ENCODE results near the gene CES5A. TPM values are rescaled to one million over a fixed set of nuclear protein-coding genes. Genes with fewer than 3 reads are reported as not detected.
A peak's percentile ranks its signal among the peaks of the same experiment; 100 is the strongest.
"Not testable (repeated sequence)": the region's sequence is repeated elsewhere in the genome, so short reads cannot be mapped to it uniquely, and the experiment has no call there.

CES5A gene
- total and polyA plus RNA-seq, 11 donors, result 0.10 to 0.51 (median 0.20) TPM; not detected in 8

DNA sequence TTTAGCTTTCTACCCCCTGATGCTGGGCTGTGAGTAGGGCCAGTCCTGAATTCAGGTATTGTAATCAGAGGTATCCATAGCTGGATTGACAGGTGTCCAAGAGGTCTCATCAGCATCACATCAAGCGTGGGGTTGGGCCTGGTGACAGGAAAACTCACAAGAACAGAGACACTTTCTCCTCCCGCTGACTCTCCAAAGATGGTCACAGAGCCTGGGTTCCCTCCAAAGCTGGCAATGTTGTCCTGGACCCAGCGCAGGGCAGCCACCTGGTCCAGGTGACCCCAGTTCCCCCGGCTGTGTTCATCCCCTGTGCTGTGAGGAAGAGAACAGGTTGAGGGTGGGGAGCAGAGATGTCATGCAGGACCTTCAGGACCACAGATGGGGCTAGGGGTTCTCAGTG lies 54.0 kb downstream of the CES5A start:
- H3K9me3 ChIP-seq, result no peaks in the 10 kb centered on the region
- H3K36me3 ChIP-seq, result no peaks in the 10 kb centered on the region
- H3K27ac ChIP-seq, result no peak overlapping the region
- DNase-seq (no peak), ATAC-seq (no peak)
- no peaks in the 10 kb centered on the region for H3K4me1 ChIP-seq
- WGBS, 4 donors, result 82 to 91% (median 85%) methylated on average over 4 of the region's 4 CpGs
- no peak for TF ChIP-seq POLR2A (IDR thresholded peaks at IDR 0.05)
- TF ChIP-seq, protein P1, sequence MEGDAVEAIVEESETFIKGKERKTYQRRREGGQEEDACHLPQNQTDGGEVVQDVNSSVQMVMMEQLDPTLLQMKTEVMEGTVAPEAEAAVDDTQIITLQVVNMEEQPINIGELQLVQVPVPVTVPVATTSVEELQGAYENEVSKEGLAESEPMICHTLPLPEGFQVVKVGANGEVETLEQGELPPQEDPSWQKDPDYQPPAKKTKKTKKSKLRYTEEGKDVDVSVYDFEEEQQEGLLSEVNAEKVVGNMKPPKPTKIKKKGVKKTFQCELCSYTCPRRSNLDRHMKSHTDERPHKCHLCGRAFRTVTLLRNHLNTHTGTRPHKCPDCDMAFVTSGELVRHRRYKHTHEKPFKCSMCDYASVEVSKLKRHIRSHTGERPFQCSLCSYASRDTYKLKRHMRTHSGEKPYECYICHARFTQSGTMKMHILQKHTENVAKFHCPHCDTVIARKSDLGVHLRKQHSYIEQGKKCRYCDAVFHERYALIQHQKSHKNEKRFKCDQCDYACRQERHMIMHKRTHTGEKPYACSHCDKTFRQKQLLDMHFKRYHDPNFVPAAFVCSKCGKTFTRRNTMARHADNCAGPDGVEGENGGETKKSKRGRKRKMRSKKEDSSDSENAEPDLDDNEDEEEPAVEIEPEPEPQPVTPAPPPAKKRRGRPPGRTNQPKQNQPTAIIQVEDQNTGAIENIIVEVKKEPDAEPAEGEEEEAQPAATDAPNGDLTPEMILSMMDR (IDR thresholded peaks at IDR 0.05), result no peak
- intact Hi-C loops (cut with DNase I), result loop anchor here in 1 of 10 donors (10.0 kb wide), 1 partner anchor 86 kb away; no protein-coding TSS in a partner anchor
- H3K4me3 ChIP-seq, result no peak overlapping the region
- H3K27me3 ChIP-seq, result peaks cover 0 to 12% (median 0%) of the 10 kb centered on the region in 9 donors

- DNase-seq (no peak), ATAC-seq (no peak)
- Histone ChIP-seq H3K27me3 (peaks cover 0 to 12% (median 0%) of the 10 kb centered on the region in 9 donors), H3K27ac (no peak overlapping the region), H3K4me3 (no peak overlapping the region), H3K9me3 (no peaks in the 10 kb centered on the region), H3K4me1 (no peaks in the 10 kb centered on the region), H3K36me3 (no peaks in the 10 kb centered on the region)
- TF ChIP-seq POLR2A (IDR thresholded peaks at IDR 0.05), result no peak
- TF ChIP-seq, protein P1 (IDR thresholded peaks at IDR 0.05), result no peak
- intact Hi-C loops (cut with DNase I), result loop anchor here in 1 of 10 donors (10.0 kb wide), 1 partner anchor 86 kb away; no protein-coding TSS in a partner anchor
- WGBS, 4 donors, result 87 to 93% (median 92%) methylated on average over 3 of the region's 3 CpGs
Measured at GRCh38 chr16:55820615-55821014, 54.6 kb downstream of the CES5A start.

- ATAC-seq (no peak), DNase-seq (no peak)
- intact Hi-C loops (cut with DNase I), result no loop called here
- no peaks in the 10 kb centered on the region for H3K36me3 ChIP-seq
- TF ChIP-seq POLR2A (IDR thresholded peaks at IDR 0.05), result no peak
- TF ChIP-seq, protein P1 (IDR thresholded peaks at IDR 0.05), result no peak
- H3K27me3 ChIP-seq, result peaks cover 0 to 10% (median 0%) of the 10 kb centered on the region in 9 donors
- H3K4me3 ChIP-seq, result no peak overlapping the region
- WGBS, 4 donors, result 87 to 93% (median 89%) methylated on average over 5 of the region's 5 CpGs
- no peaks in the 10 kb centered on the region for H3K4me1 ChIP-seq
- no peak overlapping the region for H3K27ac ChIP-seq
- no peaks in the 10 kb centered on the region for H3K9me3 ChIP-seq
Measured at GRCh38 chr16:55817236-55817912, 57.8 kb downstream of the CES5A start.

- DNase-seq; H3K27ac ChIP-seq; H3K36me3 ChIP-seq; H3K4me3 ChIP-seq; H3K4me1 ChIP-seq; H3K9me3 ChIP-seq; intact Hi-C loops (cut with DNase I): not testable (repeated sequence)
- peaks cover 0 to 10% (median 0%) of the 10 kb centered on the region in 9 donors for H3K27me3 ChIP-seq
- ATAC-seq, result peak in 2 of 4 donors; percentile 35 to 79
- WGBS, 4 donors, result 48 to 56% (median 52%) methylated on average over 4 of the region's 4 CpGs
Measured at GRCh38 chr16:55816222-55816621, 59.0 kb downstream of the CES5A start.

All from heart left ventricle (tissue), 16 donors.